A172 (cell line): Measurements from ENCODE around the gene LHX6. TPM values are rescaled to one million over a fixed set of nuclear protein-coding genes. Genes with fewer than 3 reads are reported as not detected.

Experiments used
- total RNA-seq: library from RNA; depleted of rRNA; stranded (reverse); fragments of >200 nt; shearing (Covaris generic); gene quantifications from 2 replicates; pipeline ENCODE4 v1.2.3, GENCODE V29; 2014; rRNA removed

The LHX6 gene
- total RNA-seq, 1 experiment from 2014 or later = 2.2 TPM

Other genes starting within 250 kb of the LHX6 start
- gene TTLL11, start 135.6 kb downstream of the LHX6 start, total RNA-seq = 2.7 and 3.6 TPM in 2 replicates
- 144 and 168 TPM in 2 replicates for gene NDUFA8, start 69.2 kb downstream of the LHX6 start, total RNA-seq
- not detected in 2 replicates for gene MORN5, start 69.0 kb downstream of the LHX6 start, total RNA-seq
- gene RBM18, start 35.9 kb upstream of the LHX6 start, total RNA-seq = 12.1 and 15.2 TPM in 2 replicates
- 102 and 120 TPM in 2 replicates for gene MRRF, start 35.9 kb upstream of the LHX6 start, total RNA-seq
- 0.29 TPM in 1 of 2 replicates, not detected in the other for gene PTGS1, start 142.1 kb upstream of the LHX6 start, total RNA-seq
- gene OR1J1, start 249.0 kb upstream of the LHX6 start, total RNA-seq = not detected in 2 replicates